Femur (tissue), 1 donor: Measurements from ENCODE around the gene CTNNBL1.

Source experiments
- DNase-seq: peaks from one replicate; pipeline ENCODE4 v3.0.0-alpha.2; 2017

Gene CTNNBL1

GRCh38 chr20:37789408-37789807 lies 95.6 kb downstream of the CTNNBL1 start:
- no peak for DNase-seq

DNA sequence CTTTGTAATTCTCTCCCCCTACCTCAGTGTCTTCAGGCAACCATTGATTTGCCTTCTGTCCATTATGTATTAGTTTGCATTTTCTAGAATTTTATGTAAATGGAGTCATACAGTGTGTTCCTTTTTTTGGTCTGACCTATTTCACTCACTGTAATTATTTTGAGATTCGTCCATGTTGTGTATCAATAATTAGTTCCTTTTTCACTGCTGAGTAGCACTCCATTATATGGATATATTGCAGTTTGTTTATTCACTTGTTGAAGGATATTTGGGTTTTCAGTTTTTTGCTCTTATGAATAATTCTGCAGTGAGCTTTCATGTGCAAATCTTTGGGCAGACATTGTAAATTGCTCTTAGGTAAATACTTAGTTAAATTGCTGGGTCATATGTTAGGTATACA lies 97.1 kb downstream of the CTNNBL1 start:
- DNase-seq = no peak

GRCh38 chr20:37796121-37796520 lies 102.3 kb downstream of the CTNNBL1 start:
- DNase-seq = no peak

- DNase-seq = no peak
Observed at GRCh38 chr20:37796733-37797132, 102.9 kb downstream of the CTNNBL1 start.

- no peak for DNase-seq
Observed at GRCh38 chr20:37797669-37798175, 103.9 kb downstream of the CTNNBL1 start.

GRCh38 chr20:37798312-37798711 lies 104.5 kb downstream of the CTNNBL1 start:
- DNase-seq = no peak

GRCh38 chr20:37800618-37801017 lies 106.8 kb downstream of the CTNNBL1 start:
- DNase-seq = no peak

DNA sequence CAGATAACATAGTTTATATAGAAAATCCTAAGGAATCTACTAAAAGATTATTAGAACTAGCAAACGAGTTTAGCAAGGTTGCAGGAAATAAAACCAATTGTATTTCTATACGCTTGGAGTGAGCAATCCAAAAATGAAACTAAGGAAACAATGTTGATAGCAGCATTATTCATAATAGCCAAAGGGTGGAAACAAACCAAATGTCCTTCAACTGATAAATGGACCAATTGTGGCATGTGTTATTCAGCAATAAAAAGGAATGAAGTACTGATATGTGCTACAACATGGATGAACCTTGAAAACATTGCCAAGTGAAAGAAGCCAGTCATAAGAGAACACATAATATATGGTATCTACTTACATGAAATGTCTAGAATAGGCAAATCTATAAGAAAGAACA lies 108.1 kb downstream of the CTNNBL1 start:
- no peak for DNase-seq

GRCh38 chr20:37803438-37804307 lies 109.8 kb downstream of the CTNNBL1 start:
- no peak for DNase-seq

GRCh38 chr20:37804584-37805566 lies 111.0 kb downstream of the CTNNBL1 start:
- DNase-seq = peak; percentile 25

DNA sequence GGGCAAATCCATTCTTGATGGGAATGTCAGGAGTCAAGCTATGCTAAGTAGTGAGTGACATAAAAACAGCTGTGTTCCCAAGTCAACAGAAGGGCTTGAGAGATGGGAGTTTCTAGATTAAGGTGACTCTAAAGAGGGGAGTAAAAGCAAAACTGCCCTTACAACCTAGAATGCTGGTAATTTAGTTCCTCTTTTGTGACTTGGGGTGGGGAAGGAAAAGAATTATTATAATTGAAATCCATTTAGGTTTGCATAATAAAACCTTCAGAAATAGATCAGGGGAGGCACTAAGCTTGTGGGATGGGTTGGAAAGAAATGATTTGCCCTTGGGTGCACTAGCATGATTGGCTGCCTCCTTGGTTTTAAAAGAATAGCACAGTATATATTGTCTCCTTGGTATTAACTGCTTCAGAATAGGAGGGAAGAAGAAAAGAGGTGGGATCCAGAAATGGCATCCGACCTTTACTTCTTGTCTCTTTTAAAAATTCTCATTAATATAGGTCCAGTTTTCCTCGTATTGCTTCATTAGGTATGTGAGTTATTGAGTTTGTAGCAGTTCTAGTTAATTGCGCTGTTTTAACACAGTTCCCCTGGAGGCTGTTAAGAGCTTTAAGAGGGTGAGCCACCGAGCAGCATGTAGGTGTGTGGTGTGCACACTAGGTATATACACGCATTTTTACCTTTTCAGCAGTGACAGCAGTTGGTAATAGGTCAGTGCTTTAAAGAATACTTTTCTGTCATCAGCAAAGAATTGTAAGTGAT lies 113.8 kb downstream of the CTNNBL1 start:
- no peak for DNase-seq

DNA sequence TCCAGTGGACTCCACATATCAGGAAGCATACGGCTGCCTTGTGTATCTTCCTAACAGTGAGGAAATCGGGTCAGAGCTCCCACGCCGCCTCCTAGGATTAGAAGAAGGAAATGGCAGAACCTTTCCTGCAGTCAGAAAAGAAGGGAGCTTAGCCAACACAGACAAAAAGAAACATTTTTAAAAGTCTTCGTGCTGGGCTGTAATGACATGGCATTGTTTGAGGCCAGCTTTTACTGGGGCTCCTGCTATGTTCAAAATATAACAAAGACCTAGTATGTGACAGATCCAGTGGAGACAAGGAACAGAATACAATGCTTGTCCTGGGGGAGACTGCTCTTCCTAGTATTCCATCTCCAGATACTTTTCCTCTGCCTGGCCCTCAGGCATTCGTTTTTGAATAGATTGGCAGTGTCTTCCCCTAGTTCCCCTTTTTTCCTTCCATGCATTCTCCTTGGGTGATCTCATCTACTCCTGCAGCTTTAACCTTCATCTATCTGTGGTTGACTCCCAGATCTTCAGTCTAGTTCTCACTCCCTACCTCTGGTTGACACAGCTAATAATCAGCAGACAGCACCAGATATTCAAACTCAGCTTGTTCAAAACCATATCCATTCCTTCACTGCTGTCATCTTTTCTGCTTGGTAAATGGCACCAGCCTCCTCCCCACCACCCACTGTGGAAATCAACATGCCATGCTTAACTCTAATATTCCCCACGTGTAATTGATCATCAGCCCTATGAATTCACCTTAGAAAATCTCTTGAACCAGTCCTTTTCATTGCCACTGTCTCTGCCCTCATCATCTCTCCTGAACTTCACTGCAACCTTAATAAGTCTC lies 114.6 kb downstream of the CTNNBL1 start:
- DNase-seq = no peak

DNA sequence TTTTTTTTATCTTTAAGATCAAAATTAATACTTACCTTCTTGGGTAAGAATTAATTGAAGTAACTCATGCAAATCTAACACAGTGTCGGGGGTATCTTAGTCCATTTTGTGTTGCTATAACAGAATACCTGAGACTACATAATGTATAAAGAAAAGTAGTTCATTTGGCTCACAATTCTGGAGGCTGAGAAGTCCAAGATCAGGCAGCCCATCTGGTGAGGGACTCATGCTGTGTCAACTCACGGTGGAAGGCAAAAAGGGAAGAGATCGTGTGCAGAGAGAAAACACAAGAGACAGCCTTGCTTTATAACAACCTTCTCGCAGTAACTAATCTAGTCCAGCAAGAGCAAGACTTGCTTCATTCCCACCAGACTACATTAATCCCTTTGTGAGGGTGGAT lies 116.2 kb downstream of the CTNNBL1 start:
- no peak for DNase-seq

DNA sequence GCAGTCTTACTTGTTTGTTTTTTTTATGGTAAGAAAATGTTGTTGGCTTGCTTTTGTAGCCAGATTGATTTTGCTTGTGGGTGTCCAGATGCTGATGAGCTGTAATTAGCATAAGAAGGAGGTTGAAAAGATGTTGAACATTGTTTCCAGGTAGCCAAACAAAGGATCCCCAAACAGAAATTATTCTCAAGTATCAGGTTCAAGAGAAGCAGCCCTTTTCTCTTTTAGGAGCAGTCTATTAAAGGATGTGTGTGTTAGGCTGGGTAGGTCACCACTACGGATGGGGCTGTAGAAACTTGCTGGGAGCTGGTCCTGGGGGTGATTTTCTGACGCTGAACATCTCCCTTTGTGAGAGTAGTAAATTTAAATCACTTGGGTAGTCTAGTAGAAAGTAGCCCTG lies 122.2 kb downstream of the CTNNBL1 start:
- no peak for DNase-seq

DNA sequence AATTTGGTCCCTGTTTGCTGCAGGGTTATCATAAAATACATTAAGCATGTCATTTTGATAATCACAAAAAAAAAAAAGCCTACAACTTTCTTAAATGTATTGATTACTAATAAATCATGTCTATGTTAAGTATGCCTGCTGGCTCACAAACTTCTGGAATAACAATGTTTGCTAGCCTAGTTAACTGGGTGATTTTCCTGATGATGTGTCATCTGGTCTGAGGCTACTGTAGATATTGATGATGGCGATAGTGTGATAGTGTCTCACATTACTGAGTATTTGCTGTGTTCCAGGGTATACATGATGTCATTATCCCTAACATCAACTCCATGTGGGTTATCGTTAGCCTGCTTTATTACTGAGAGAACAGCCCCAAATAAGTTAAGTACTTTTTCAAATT lies 122.9 kb downstream of the CTNNBL1 start:
- DNase-seq = no peak

DNA sequence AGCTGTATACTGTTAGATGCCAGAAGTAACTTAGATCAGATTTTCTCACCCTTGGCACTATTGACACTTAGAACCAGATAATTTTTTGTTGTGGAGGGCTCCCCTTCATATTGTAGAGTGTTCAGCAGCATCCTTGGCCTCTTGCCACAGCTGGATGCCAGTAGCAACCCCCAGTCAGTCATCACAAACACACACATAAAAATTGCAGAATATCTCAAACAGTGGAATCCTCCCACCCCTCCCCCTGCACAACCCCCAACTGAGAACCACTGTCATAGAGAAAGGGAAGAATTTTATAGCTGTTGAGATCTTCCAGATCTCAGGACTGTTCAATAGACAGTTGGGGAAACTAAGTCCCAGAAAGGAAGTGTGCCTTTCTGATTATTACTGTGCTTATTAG lies 127.9 kb downstream of the CTNNBL1 start:
- DNase-seq = no peak

- peak; percentile 61 for DNase-seq
Observed at GRCh38 chr20:37822141-37822601, 128.3 kb downstream of the CTNNBL1 start.

GRCh38 chr20:37823296-37823980 lies 129.6 kb downstream of the CTNNBL1 start:
- no peak for DNase-seq

GRCh38 chr20:37827605-37828004 lies 133.8 kb downstream of the CTNNBL1 start:
- DNase-seq = no peak

- DNase-seq = no peak
Observed at GRCh38 chr20:37828684-37829083, 134.9 kb downstream of the CTNNBL1 start.

GRCh38 chr20:37829128-37829527 lies 135.3 kb downstream of the CTNNBL1 start:
- DNase-seq = no peak
